GM18909 (cell line): ENCODE results near the gene LSM5.
"Not testable (repeated sequence)": the region's sequence is repeated elsewhere in the genome, so short reads cannot be mapped to it uniquely, and the experiment has no call there.

Source experiments
- ATAC-seq: cut with Tn5 transposase; IDR thresholded peaks from one replicate; pipeline ENCODE4 v1.9.1; 2021; ENCODE audit warnings: mild to moderate bottlenecking; ENCODE audit not compliant: unreplicated experiment, poor library complexity

Gene LSM5

GRCh38 chr7:32464641-32465416 is 25.4 kb downstream of the LSM5 start:
- ATAC-seq = not testable (repeated sequence)

GRCh38 chr7:32462977-32463376 is 27.2 kb downstream of the LSM5 start:
- ATAC-seq = no peak

- no peak for ATAC-seq
Measured at GRCh38 chr7:32462451-32462850, 27.7 kb downstream of the LSM5 start.

GRCh38 chr7:32461484-32461883 is 28.7 kb downstream of the LSM5 start:
- no peak for ATAC-seq

- no peak for ATAC-seq
Measured at GRCh38 chr7:32459788-32460187, 30.4 kb downstream of the LSM5 start.

GRCh38 chr7:32458025-32458424 is 32.2 kb downstream of the LSM5 start:
- ATAC-seq = no peak

GRCh38 chr7:32453341-32454011 is 36.7 kb downstream of the LSM5 start:
- no peak for ATAC-seq

- no peak for ATAC-seq
Measured at GRCh38 chr7:32447218-32447617, 43.0 kb downstream of the LSM5 start.

GRCh38 chr7:32436146-32436928 is 53.8 kb downstream of the LSM5 start:
- ATAC-seq = no peak
